Bronchial epithelial cell (primary cell): ENCODE measurements around the gene ZNFX1. TPM values are rescaled to one million over a fixed set of nuclear protein-coding genes. Genes with fewer than 3 reads are reported as not detected.
"Not testable (repeated sequence)": the region's sequence is repeated elsewhere in the genome, so short reads cannot be mapped to it uniquely, and the experiment has no call there.

Source experiments
- DNase-seq: peaks from one replicate; pipeline ENCODE4 v3.0.0-alpha.2; 2010; ENCODE audit warnings: low read depth
- FAIRE-seq: peaks from 2 replicates; lab custom pipeline; 2011; peaks lifted over from hg19 to GRCh38; lab: Jason Lieb, UNC
- H3K27me3 ChIP-seq: 2 replicates; pipeline ENCODE4 v1.5.1; 2011; ENCODE audit warnings: low read length; ENCODE audit not compliant: control insufficient read depth, insufficient read depth
- H3K36me3 ChIP-seq: 2 replicates; pipeline ENCODE4 v1.5.1; 2011; ENCODE audit warnings: low read length; ENCODE audit not compliant: control insufficient read depth, insufficient read depth
- H3K4me3 ChIP-seq: 2 replicates; pipeline ENCODE4 v1.5.1; 2011; ENCODE audit warnings: mild to moderate bottlenecking, low read depth, low read length, control low read depth
- total RNA-seq: library from RNA; depleted of rRNA; stranded (reverse); fragments of >200 nt; gene quantifications from 2 replicates; pipeline ENCODE4 v1.2.1, GENCODE V29; 2014
- TF ChIP-seq, protein P1 (sequence below): IDR thresholded peaks from 2 replicates; pipeline ENCODE4 v1.5.1; 2011; ENCODE audit warnings: mild to moderate bottlenecking, moderate library complexity, low read length, control low read depth, inconsistent platforms; ENCODE audit not compliant: insufficient read depth, severe bottlenecking

The ZNFX1 gene
- total RNA-seq, 1 donor from 2014 or later = 12.4 TPM

DNA sequence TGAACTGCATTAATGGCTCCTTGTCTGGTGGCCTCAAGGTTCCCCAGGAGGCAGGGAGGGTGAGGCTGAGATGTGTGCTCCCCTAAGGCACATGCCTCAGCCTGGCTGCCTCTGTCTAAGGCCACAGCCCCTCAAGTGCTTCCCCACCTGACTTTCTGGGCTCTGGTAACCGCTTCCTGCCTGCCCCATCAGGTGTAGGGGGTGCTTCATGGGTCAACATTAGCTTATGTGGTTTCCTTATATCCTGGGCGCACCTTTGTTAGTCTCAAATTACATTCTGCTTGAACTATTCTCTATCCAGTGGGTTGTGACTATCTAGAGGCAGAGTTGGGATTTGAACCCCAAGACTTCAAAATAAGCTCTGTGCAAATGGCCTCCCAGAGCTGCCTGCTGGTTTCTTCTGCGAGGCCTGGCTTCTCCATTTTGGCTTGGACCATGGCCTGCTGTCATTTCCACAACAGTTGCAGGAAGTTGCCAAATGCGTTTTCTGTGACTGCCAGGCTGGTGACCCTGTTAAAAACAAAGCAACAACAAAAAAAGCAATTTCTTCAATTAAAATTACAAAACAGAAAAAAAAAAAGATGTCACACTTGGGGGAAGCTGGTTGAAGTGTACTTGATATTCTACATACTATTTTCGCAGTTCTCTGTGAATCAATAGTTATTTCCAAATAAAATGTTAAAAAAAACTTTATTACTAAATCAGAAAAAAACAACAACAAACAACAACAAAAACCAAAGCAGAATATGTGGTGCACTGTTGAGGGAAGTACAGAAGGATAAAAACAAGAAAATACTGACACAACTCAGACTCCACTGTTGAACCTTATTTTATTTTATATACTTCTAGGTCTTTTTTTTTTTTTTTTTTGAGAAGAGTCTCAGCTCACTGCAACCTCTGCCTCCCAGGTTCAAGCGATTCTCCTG, 20.0 kb upstream of the ZNFX1 start:
- FAIRE-seq = no peak
- H3K36me3 ChIP-seq = no peaks in the 10 kb centered on the region
- DNase-seq = no peak
- TF ChIP-seq, protein P1, sequence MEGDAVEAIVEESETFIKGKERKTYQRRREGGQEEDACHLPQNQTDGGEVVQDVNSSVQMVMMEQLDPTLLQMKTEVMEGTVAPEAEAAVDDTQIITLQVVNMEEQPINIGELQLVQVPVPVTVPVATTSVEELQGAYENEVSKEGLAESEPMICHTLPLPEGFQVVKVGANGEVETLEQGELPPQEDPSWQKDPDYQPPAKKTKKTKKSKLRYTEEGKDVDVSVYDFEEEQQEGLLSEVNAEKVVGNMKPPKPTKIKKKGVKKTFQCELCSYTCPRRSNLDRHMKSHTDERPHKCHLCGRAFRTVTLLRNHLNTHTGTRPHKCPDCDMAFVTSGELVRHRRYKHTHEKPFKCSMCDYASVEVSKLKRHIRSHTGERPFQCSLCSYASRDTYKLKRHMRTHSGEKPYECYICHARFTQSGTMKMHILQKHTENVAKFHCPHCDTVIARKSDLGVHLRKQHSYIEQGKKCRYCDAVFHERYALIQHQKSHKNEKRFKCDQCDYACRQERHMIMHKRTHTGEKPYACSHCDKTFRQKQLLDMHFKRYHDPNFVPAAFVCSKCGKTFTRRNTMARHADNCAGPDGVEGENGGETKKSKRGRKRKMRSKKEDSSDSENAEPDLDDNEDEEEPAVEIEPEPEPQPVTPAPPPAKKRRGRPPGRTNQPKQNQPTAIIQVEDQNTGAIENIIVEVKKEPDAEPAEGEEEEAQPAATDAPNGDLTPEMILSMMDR = no peak
- no peaks in the 10 kb centered on the region for H3K27me3 ChIP-seq
- H3K4me3 ChIP-seq = no peak overlapping the region

DNA sequence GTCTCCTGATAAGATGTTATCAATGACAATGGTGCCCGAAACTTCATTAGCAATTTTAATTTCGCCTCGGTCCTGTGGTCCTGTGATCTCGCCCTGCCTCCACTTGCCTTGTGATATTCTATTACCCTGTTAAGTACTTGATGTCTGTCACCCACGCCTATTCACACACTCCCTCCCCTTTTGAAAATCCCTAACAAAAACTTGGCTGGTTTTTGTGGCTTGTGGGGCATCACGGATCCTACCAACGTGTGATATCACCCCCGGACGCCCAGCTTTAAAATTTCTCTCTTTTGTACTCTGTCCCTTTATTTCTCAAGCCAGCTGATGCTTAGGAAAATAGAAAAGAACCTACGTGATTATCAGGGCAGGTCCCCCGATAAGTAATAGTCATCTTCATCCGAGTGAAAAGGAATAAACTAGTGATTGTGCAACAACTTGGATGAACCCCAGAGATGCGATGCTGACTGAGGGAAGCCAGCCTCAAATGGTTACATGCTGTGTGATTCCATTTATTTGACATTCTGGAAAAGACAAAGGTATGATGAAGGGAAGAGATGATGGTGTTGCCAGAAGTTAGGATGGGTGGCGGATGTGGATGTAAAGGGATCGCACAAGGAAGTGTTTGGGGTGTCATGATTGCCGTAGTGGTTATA, 16.3 kb upstream of the ZNFX1 start:
- not testable (repeated sequence) for DNase-seq, H3K4me3 ChIP-seq, H3K27me3 ChIP-seq, H3K36me3 ChIP-seq, FAIRE-seq

GRCh38 chr20:49293122-49293521, 15.3 kb upstream of the ZNFX1 start:
- no peak for DNase-seq
- no peak for FAIRE-seq
- TF ChIP-seq, protein P1 = no peak
- Histone ChIP-seq H3K4me3 (no peak overlapping the region), H3K27me3 (no peaks in the 10 kb centered on the region), H3K36me3 (peaks cover 9% of the 10 kb centered on the region)

- no peak for DNase-seq
- Histone ChIP-seq H3K27me3 (no peaks in the 10 kb centered on the region), H3K36me3 (peaks cover 11% of the 10 kb centered on the region), H3K4me3 (no peak overlapping the region)
- FAIRE-seq = no peak
- TF ChIP-seq, protein P1 = no peak
These were observed 14.2 kb upstream of the ZNFX1 start for GRCh38 chr20:49292010-49292409.

DNA sequence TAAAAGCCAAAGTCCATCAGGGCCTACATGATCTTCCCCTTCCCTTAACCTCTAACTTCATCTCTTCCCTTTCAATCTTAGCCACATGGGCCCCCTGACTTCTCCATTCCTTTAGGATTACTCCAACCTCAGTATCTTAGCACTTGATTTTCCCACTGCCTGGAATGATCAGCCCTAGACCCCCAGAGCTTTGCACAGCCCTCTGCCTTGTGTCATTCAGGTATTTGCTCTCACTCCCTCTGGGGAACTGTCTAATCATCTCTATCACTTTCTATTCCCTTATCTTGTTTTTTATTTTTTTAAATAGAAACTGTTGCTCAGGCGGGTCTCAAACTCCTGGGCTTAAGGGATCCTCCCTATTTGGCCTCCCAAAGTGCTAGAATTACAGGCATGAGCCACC, 13.3 kb upstream of the ZNFX1 start:
- H3K36me3 ChIP-seq = peaks cover 17% of the 10 kb centered on the region
- TF ChIP-seq, protein P1 = no peak
- no peak for DNase-seq
- no peak for FAIRE-seq
- H3K27me3 ChIP-seq = no peaks in the 10 kb centered on the region
- no peak overlapping the region for H3K4me3 ChIP-seq

GRCh38 chr20:49290608-49291191, 12.8 kb upstream of the ZNFX1 start:
- TF ChIP-seq, protein P1 = no peak
- Histone ChIP-seq H3K36me3 (peaks cover 22% of the 10 kb centered on the region), H3K4me3 (no peak overlapping the region), H3K27me3 (no peaks in the 10 kb centered on the region)
- DNase-seq = no peak
- no peak for FAIRE-seq
